Progenitor cell of endocrine pancreas (in vitro differentiated cells): ENCODE measurements around the gene NOX3. TPM values are rescaled to one million over a fixed set of nuclear protein-coding genes. Genes with fewer than 3 reads are reported as not detected.

Experiments
- DNase-seq: peaks from one replicate; pipeline ENCODE4 v3.0.0; 2021; ENCODE audit warnings: low spot score; ENCODE audit not compliant: unreplicated experiment
- H3K27ac Mint-ChIP-seq: 2 replicates; pipeline ENCODE4 v1.8.0; 2021; ENCODE audit warnings: mild to moderate bottlenecking, moderate library complexity, mixed read lengths
- H3K27me3 Mint-ChIP-seq: 2 replicates; pipeline ENCODE4 v1.8.0; 2021; ENCODE audit warnings: mixed read lengths
- H3K36me3 Mint-ChIP-seq: 2 replicates; pipeline ENCODE4 v1.8.0; 2022; ENCODE audit warnings: mixed read lengths; ENCODE audit not compliant: insufficient read depth
- H3K4me1 Mint-ChIP-seq: 2 replicates; pipeline ENCODE4 v1.8.0; 2021; ENCODE audit warnings: low read depth, mixed read lengths
- H3K4me3 Mint-ChIP-seq: 2 replicates; pipeline ENCODE4 v1.8.0; 2021; ENCODE audit warnings: low read depth, mild to moderate bottlenecking, moderate library complexity, mixed read lengths
- H3K9me3 Mint-ChIP-seq: 2 replicates; pipeline ENCODE4 v1.8.0; 2021; ENCODE audit warnings: low read depth, mixed read lengths
- long read RNA-seq: library from polyadenylated mRNA; unstranded; transcript quantifications from one replicate; pipeline ENCODE4 v2.0.0, GENCODE V29; 2020
- total RNA-seq: library from RNA; stranded (reverse); gene quantifications from 2 replicates; pipeline ENCODE4 v1.2.1, GENCODE V29; 2021
- TF ChIP-seq, protein P1 (sequence below): fragments of 200-600 bp; sonication (generic); IDR thresholded peaks from one replicate; pipeline ENCODE4 v1.5.0; 2021; ENCODE audit warnings: antibody characterized with exemption, mild to moderate bottlenecking; ENCODE audit not compliant: unreplicated experiment

NOX3 gene, protein sequence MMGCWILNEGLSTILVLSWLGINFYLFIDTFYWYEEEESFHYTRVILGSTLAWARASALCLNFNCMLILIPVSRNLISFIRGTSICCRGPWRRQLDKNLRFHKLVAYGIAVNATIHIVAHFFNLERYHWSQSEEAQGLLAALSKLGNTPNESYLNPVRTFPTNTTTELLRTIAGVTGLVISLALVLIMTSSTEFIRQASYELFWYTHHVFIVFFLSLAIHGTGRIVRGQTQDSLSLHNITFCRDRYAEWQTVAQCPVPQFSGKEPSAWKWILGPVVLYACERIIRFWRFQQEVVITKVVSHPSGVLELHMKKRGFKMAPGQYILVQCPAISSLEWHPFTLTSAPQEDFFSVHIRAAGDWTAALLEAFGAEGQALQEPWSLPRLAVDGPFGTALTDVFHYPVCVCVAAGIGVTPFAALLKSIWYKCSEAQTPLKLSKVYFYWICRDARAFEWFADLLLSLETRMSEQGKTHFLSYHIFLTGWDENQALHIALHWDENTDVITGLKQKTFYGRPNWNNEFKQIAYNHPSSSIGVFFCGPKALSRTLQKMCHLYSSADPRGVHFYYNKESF
- total RNA-seq, result not detected in 2 replicates
- long read RNA-seq, result 0 reads

DNA sequence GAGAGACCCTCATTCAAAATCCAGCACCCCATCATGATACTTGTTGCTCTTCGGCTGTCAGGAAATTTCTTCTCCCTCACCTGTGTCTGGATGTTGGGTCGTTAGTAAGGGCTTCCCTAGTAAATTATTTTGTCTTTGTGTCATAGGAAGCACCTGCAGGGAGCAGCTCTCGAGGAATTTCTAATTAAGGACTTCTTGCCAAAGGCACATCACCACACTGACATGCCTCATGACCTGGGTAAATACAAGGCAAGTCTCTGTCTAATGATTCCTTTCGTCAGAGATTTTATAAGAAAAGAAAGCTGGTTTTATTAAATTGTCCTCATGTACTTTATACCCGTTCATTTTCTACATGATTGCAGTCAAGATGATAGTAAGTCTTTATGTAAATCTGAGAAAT, at the start of gene NOX3:
NOX3 (minus strand) TSS at position 74 of the 400 bp plus-strand sequence; CDS start at position 35, 39 bp downstream.
- TF ChIP-seq, protein P1, sequence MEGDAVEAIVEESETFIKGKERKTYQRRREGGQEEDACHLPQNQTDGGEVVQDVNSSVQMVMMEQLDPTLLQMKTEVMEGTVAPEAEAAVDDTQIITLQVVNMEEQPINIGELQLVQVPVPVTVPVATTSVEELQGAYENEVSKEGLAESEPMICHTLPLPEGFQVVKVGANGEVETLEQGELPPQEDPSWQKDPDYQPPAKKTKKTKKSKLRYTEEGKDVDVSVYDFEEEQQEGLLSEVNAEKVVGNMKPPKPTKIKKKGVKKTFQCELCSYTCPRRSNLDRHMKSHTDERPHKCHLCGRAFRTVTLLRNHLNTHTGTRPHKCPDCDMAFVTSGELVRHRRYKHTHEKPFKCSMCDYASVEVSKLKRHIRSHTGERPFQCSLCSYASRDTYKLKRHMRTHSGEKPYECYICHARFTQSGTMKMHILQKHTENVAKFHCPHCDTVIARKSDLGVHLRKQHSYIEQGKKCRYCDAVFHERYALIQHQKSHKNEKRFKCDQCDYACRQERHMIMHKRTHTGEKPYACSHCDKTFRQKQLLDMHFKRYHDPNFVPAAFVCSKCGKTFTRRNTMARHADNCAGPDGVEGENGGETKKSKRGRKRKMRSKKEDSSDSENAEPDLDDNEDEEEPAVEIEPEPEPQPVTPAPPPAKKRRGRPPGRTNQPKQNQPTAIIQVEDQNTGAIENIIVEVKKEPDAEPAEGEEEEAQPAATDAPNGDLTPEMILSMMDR, result no peak
- DNase-seq, result no peak
- no peak within 1 kb of the TSS for H3K4me3 Mint-ChIP-seq
- H3K4me1 Mint-ChIP-seq, result no peaks in the 10 kb centered on the region
- H3K27ac Mint-ChIP-seq, result no peak within 1 kb of the TSS
- no peaks in the 10 kb centered on the region for H3K9me3 Mint-ChIP-seq
- no peaks in the 10 kb centered on the region for H3K27me3 Mint-ChIP-seq
- no peaks in the 10 kb centered on the region for H3K36me3 Mint-ChIP-seq

DNA sequence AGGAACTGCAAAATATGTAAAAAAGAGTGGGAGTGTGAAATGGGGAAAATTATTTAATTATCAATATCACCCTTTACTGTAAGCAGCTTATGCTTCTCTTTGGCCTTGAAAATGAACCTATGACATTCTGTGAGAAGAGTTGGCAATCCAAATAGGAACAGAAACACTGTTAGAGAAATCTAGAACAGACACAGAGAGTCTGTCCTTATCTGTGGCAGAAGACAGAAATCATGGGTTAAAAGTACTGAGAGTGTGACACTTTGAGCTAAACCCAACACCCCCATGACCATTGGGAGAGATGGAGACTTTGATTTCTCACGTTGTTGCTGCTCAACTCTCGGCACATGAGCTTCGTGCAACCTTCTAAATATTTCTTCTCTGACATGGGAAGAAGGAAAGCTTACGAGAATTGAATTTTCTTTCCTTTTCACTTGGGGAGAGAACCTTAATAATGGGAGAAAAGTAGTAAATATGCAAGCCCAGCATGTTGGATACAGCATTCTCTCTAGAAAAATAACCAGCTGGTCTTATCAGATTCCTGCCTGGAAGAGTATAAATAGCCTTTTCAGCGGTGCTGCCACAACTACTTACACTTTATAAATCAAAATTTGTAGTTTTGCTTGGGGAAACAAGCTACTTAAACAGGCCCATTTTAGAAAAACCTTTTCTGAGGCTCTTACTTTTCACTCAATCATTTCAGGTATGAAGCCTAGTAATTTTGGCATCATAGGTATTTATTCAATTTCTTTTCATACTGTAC, 49.4 kb upstream of the NOX3 start:
- H3K4me1 Mint-ChIP-seq, result peaks cover 3% of the 10 kb centered on the region
- peaks cover 5% of the 10 kb centered on the region for H3K9me3 Mint-ChIP-seq
- H3K27ac Mint-ChIP-seq, result no peak overlapping the region
- no peaks in the 10 kb centered on the region for H3K27me3 Mint-ChIP-seq
- no peak overlapping the region for H3K4me3 Mint-ChIP-seq
- DNase-seq, result no peak
- TF ChIP-seq, protein P1, result no peak
- H3K36me3 Mint-ChIP-seq, result peaks cover 1% of the 10 kb centered on the region

DNA sequence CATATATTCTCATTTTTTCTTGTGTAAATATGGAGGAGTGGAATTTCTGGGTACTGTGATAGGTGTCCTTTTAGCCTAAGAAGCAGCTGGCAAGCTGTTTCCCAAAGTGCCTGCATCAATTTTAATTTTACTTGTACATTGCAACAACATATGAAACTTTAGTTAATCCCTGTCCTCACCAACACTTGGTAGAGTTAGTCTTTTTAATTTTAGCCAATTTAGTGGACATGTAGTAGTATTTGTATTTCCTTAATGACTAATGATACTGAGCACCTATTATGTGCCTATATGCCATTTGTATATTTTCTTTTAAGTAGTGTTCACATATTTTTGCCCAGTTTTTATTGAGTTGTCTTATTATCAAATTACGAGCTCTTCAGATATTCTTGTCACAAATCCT, 46.8 kb upstream of the NOX3 start:
- Mint-ChIP-seq H3K4me1 (no peaks in the 10 kb centered on the region), H3K27me3 (no peaks in the 10 kb centered on the region), H3K27ac (no peak overlapping the region), H3K4me3 (no peak overlapping the region), H3K9me3 (peaks cover 5% of the 10 kb centered on the region), H3K36me3 (peaks cover 1% of the 10 kb centered on the region)
- TF ChIP-seq, protein P1, result no peak
- DNase-seq, result no peak

DNA sequence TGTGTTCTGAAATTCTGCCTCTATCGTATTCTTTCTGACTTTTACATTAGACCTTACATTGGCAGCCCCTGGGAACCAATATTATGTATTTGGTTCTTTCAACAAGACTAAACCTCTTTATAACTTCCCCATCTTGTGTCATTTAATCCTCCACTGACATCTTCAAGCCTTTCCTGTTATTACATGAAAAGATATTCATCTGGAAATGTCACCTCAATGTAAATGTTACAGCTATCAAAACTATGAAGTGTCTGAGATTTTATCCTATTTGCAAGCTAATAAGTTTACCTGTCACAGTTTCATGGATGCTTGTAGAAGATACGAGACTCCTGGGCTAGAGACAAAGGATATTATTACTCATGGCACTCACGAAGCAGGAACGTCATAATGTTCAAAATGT, 43.9 kb upstream of the NOX3 start:
- Mint-ChIP-seq H3K36me3 (peaks cover 1% of the 10 kb centered on the region), H3K27ac (no peak overlapping the region), H3K4me1 (peaks cover 5% of the 10 kb centered on the region), H3K9me3 (peaks cover 5% of the 10 kb centered on the region), H3K4me3 (no peak overlapping the region), H3K27me3 (no peaks in the 10 kb centered on the region)
- TF ChIP-seq, protein P1, result no peak
- DNase-seq, result no peak

DNA sequence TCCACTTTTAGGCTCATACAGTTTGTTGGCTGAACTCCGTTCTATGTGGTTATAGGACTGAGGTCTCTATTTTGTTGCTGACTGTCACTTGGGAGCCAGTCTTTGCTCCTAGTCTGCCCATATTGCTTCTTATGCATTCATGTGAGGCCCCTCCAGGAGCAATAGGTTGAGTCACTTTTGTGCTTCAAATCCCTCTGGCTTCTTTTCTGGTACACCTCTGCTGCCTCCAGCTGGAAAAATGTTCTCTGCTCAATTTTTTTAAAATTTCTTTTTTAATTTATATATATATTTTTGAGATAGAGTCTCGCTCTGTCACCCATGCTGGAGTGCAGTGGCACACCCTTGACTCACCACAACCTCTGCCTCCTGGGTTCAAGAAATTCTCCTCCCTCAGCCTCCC, 42.7 kb upstream of the NOX3 start:
- no peak for DNase-seq
- Mint-ChIP-seq H3K27me3 (no peaks in the 10 kb centered on the region), H3K4me3 (no peak overlapping the region), H3K9me3 (peaks cover 3% of the 10 kb centered on the region), H3K36me3 (peaks cover 1% of the 10 kb centered on the region), H3K27ac (no peak overlapping the region), H3K4me1 (peaks cover 8% of the 10 kb centered on the region)
- TF ChIP-seq, protein P1, result no peak
